ENCODE measurements around the gene CALHM4. TPM values are rescaled to one million over a fixed set of nuclear protein-coding genes. Genes with fewer than 3 reads are reported as not detected.

The CALHM4 gene
- polyA plus RNA-seq, 1 of the 3 experiments (the other 2 are of a cell fraction), result not detected

DNA sequence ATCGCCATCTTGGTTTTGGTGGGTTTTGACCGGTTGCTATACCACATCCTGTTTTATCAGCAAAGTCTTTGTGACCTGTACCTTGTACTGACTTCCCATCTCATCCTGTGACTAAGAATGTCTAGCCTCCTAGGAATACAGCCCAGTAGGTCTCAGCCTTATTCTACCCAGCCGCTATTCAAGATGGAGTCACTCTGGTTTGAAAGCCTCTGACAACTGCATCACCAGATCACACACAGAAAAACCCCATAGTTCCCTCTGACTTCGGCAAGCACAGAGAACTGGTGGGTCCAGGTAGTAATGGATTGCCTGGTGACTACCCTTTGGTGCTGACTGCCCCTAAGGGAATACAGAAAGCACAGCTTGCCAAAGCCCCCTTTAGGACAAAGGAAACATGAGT lies 52.4 kb downstream of the CALHM4 start:
- no peak overlapping the region for H3K4me3 ChIP-seq (ENCODE audit: low read depth in 2 of 2, low read length in 1 of 2)
- no peak overlapping the region for H2AFZ ChIP-seq (ENCODE audit: low read depth)
- no peak for DNase-seq
- H3K79me2 ChIP-seq (ENCODE audit: insufficient read depth), result no peaks in the 10 kb centered on the region
- H3K27ac ChIP-seq (ENCODE audit: low read depth in 2 of 2, low read length in 1 of 2), result no peak overlapping the region
- no peaks in the 10 kb centered on the region for H3K9me3 ChIP-seq
- WGBS (ENCODE audit: low lambda C conversion rate), result 96% methylated on average over 4 of the region's 4 CpGs
- H3K4me2 ChIP-seq, result no peak overlapping the region
- no peaks in the 10 kb centered on the region for H3K27me3 ChIP-seq (ENCODE audit: insufficient read depth)
- no peak overlapping the region for H3K9ac ChIP-seq
- H4K20me1 ChIP-seq (ENCODE audit: insufficient read depth), result no peaks in the 10 kb centered on the region
- H3F3A ChIP-seq (replicated peaks; ENCODE audit: insufficient read depth), result no peaks in the 10 kb centered on the region
- TF ChIP-seq RAD21 (IDR thresholded peaks at IDR 0.05; ENCODE audit: low read length), result no peak
- TF ChIP-seq, protein P1, sequence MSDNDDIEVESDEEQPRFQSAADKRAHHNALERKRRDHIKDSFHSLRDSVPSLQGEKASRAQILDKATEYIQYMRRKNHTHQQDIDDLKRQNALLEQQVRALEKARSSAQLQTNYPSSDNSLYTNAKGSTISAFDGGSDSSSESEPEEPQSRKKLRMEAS (IDR thresholded peaks at IDR 0.05; ENCODE audit: low read depth), result no peak
- TF ChIP-seq RXRA (IDR thresholded peaks at IDR 0.05; ENCODE audit: borderline replicate concordance, low read depth), result no peak
- no peak for TF ChIP-seq RCOR1 (IDR thresholded peaks at IDR 0.05; ENCODE audit: low read length)
- TF ChIP-seq TCF12 (IDR thresholded peaks at IDR 0.05), result no peak
- no peak for TF ChIP-seq NRF1 (IDR thresholded peaks at IDR 0.05; ENCODE audit: low read depth, low read length)
- TF ChIP-seq, protein P2, sequence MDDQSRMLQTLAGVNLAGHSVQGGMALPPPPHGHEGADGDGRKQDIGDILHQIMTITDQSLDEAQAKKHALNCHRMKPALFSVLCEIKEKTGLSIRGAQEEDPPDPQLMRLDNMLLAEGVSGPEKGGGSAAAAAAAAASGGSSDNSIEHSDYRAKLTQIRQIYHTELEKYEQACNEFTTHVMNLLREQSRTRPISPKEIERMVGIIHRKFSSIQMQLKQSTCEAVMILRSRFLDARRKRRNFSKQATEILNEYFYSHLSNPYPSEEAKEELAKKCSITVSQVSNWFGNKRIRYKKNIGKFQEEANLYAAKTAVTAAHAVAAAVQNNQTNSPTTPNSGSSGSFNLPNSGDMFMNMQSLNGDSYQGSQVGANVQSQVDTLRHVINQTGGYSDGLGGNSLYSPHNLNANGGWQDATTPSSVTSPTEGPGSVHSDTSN (IDR thresholded peaks at IDR 0.05), result no peak
- TF ChIP-seq MEF2A (IDR thresholded peaks at IDR 0.05; ENCODE audit: borderline replicate concordance, low read depth), result no peak
- no peak for TF ChIP-seq POLR2AphosphoS5 (IDR thresholded peaks at IDR 0.05; ENCODE audit: low read depth, low read length)
- TF ChIP-seq, protein P3, sequence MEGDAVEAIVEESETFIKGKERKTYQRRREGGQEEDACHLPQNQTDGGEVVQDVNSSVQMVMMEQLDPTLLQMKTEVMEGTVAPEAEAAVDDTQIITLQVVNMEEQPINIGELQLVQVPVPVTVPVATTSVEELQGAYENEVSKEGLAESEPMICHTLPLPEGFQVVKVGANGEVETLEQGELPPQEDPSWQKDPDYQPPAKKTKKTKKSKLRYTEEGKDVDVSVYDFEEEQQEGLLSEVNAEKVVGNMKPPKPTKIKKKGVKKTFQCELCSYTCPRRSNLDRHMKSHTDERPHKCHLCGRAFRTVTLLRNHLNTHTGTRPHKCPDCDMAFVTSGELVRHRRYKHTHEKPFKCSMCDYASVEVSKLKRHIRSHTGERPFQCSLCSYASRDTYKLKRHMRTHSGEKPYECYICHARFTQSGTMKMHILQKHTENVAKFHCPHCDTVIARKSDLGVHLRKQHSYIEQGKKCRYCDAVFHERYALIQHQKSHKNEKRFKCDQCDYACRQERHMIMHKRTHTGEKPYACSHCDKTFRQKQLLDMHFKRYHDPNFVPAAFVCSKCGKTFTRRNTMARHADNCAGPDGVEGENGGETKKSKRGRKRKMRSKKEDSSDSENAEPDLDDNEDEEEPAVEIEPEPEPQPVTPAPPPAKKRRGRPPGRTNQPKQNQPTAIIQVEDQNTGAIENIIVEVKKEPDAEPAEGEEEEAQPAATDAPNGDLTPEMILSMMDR (IDR thresholded peaks at IDR 0.05), result no peak
- TF ChIP-seq FOXJ3 (CRISPR knock-in tag; IDR thresholded peaks at IDR 0.05), result no peak
- TF ChIP-seq FOSL2 (IDR thresholded peaks at IDR 0.05; ENCODE audit: borderline replicate concordance, low read depth), result no peak
- TF ChIP-seq NFIC (IDR thresholded peaks at IDR 0.05; ENCODE audit: borderline replicate concordance), result no peak
- POLR2A ChIA-PET, result no interaction called here
- CTCF ChIA-PET, result no interaction called here
- H3K9me2 ChIP-seq, result no peaks in the 10 kb centered on the region
- H3K36me3 ChIP-seq (replicated peaks in 1 of 2; ENCODE audit: control insufficient read depth in 1 of 2, insufficient read depth in 2 of 2, low read length in 1 of 2), result peaks cover 0 to 21% of the 10 kb centered on the region in 2 experiments
- H3K4me1 ChIP-seq (ENCODE audit: control insufficient read depth in 1 of 2, insufficient read depth in 2 of 2, low read depth in 1 of 2, low read length in 1 of 2), result no peaks in the 10 kb centered on the region

Other genes starting within 250 kb of the CALHM4 start
- gene DSE, start 182.8 kb upstream of the CALHM4 start, polyA plus RNA-seq (2012; rRNA removed), result 12.7 and 17.4 TPM in 2 replicates
- gene CALHM6, start 92.4 kb upstream of the CALHM4 start, polyA plus RNA-seq (2012; rRNA removed), result 0.31 and 0.51 TPM in 2 replicates
- 0.38 and 0.55 TPM in 2 replicates for gene CALHM5, start 42.1 kb upstream of the CALHM4 start, polyA plus RNA-seq (2012; rRNA removed)
- gene TRAPPC3L, start 8.1 kb upstream of the CALHM4 start, polyA plus RNA-seq (2012; rRNA removed), result 0.03 and 0.11 TPM in 2 replicates
- gene RWDD1, start 17.8 kb downstream of the CALHM4 start, polyA plus RNA-seq (2012; rRNA removed), result 17.7 and 18.8 TPM in 2 replicates
- gene RSPH4A, start 62.7 kb downstream of the CALHM4 start, polyA plus RNA-seq (2012; rRNA removed), result 0.30 and 0.37 TPM in 2 replicates
- gene ZUP1, start 115.0 kb downstream of the CALHM4 start, polyA plus RNA-seq (2012; rRNA removed), result 5.5 and 7.1 TPM in 2 replicates
- 1.9 and 2.3 TPM in 2 replicates for gene KPNA5, start 127.5 kb downstream of the CALHM4 start, polyA plus RNA-seq (2012; rRNA removed)
- gene FAM162B, start 212.0 kb downstream of the CALHM4 start, polyA plus RNA-seq (2012; rRNA removed), result not detected in 2 replicates